ENCODE data around the gene SCN10A.
A peak's percentile ranks its signal among the peaks of the same experiment; 100 is the strongest.

Gene SCN10A

DNA sequence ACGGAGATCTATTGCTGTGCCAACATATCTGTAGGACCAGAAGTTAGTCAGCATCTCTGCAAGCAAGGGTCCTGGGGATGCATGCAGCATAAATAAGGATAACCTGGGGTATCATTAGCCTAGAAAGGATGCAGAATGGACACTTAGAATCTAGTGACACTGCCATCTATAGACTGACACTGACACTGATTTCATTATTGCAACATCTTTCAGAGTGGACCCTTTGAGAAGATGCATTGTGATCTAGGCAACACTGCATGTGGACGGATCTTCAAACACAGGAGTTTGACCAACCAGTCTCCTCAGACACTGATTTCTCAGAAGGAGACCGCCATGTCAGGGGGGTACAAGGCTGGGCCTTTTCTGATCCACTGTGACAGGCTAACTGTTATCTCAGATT is 52.4 kb downstream of the SCN10A start:
- no peak for DNase-seq

DNA sequence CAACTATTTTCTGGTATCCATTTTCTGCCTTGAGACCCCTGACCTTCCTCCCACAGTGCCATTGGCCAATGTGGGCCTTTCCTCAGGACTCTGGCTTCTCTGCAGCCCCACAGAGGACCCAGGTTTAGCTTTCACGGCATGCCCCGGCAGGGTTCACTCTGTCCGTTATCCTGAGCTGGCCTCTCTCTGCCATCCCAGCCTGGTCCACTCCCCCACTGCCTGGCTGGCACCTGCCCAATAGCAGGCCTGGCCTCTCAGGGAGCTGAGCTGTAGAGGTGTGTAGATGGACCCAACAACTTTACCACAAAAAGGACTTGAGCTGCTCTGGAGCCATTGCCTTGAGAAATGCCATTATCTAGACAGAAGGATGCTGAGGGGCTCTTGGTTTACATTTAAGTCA is 57.5 kb downstream of the SCN10A start:
- DNase-seq: no peak

DNA sequence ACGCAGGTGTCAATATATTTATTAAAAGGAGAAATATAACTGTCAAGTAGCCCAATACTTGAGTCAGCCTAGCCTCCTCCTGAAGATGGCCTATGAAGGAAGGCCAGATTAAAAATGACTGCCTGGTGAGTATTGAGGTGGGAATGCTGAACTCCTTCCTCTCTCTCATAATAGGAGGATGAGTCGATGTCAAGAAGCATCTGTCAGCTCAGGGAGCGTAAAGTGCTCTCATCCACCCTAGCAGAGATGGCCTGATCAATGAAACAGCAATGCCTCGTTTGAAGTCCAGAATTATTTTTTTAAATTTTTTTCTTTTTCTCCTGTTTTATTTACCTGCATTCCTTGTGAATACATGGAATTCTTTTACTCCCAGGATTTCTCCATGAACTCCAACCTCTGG is 58.3 kb downstream of the SCN10A start:
- no peak for DNase-seq

DNA sequence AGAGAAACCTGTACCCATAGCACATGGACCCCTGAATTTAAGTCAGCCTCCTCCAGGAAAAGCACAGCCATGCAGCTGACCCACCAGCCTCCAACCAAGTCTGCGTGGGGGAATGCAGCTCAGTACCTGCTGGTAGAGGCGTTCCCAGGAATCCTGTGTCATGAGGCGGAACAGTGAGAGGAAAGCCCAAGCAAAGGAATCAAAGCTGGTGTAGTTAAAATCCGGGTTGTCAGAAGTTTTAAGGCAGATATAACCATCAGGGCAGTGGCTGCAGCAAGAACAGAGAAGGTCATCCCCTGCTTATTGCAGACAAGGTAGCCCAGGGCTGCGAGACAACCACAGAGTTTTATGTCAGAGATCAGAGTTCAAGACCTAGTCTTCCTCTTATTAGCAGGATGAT is 59.1 kb downstream of the SCN10A start:
- no peak for DNase-seq

DNA sequence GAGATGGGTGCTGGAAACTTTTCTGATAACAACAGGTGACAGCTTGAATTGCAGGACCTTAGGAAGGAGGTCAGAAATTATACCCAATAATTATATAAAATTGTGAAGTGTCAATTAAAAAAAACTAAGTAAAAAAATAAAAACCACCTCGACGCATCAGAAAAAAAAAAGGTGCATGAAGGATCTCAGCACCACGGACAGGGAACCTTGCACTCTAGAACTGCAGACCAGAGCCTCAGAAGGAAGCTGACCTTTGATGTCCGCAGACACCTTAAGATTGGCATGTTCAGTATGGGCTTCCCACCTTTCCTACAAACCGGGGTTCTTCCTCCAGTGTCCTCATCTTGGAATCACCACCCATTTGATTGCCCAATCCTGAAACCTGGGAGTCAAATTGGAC is 60.9 kb downstream of the SCN10A start:
- no peak for DNase-seq

DNA sequence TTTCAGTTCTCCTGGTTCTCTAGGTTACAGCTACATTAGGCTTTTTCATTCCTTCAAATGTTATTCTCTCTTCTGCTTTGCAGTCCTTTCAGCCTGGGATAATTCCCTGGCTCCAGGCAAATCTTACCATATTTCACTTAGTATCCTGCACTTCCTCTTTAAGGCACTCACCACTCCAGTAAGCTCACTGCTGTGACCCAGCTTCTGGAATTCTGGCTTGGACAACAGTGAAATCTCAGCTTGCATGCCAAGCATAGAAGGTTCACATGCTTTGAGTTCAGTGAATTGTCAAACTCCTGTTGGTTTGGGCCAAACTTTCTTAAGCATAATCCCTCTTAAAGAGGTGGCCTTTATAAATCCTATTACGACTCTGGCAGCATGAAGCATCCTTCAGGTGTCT is 69.4 kb downstream of the SCN10A start:
- no peak for DNase-seq

DNA sequence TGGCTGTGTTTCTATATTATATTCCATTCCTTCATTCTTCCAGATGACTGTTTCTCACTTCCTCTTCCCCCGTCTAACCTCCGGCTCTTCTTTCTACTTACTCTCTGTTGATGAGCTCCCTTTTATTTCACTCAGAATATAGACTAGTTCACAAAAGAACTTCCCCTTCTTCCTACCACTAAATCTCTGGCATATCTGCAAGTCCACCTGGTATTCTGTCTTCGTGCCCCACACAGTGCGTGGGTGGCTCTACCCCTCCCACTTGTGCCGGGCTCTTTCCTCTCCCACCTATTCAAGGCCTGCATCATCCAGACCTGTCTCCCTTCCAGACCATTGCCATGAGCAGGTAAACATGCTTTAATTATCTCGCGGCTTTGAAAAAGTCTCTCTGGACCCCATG is 73.0 kb downstream of the SCN10A start:
- no peak for DNase-seq

DNA sequence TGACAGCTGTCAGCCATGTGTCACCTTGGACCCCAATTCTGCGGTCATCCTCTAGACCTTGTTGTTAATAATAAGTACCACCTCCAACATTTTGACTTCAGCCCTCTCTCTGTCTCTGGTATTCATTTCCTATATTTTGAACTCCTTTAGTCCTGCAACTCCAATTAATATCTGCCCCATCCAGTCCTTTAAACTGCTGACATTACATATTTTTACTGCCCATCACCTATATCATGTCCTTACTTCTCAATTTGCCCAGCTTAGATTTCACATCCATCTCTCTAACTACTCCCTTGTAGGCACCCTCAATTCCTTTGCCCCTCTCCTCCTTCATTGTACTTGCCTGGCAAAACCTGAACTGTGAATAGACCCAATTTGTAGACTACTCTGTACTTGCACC is 73.5 kb downstream of the SCN10A start:
- DNase-seq: no peak

DNA sequence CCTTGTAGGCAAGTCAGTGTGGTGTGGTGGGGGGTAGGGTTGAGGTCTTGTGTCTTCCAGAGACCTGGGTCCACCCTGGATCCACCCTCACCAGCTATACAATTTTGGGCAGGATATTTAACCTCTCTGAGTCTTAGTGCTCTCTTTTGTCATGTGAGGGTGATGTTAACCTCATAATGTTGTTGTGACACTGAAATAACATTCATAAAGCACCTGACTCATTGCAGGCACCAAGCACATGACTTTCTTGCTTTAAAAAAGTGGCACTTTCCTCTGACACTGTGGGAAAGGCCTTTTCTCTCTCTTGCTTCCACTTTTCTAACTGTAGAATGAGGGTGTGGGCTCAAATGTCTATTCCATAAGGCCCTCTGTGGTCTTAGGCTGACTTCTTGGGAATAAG is 75.5 kb downstream of the SCN10A start:
- no peak for DNase-seq

DNA sequence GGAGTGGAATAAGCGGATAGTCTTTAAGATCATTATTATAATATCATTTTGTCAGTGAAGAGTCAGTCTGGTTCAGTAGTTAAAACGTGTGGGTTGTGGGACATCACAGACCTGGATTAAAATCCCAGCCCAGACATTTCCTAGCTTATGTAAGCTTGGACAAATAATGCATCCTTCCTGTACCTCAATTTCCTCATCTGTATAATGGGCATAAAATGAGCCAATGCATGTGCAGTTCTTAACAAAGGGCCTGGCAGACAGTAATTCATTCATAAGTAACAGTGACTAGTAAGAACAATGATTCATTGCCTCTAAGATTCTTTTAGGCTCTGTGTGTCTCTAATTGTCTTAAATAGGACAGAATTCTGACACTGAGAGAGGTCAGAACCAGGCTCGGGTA is 76.1 kb downstream of the SCN10A start:
- no peak for DNase-seq

DNA sequence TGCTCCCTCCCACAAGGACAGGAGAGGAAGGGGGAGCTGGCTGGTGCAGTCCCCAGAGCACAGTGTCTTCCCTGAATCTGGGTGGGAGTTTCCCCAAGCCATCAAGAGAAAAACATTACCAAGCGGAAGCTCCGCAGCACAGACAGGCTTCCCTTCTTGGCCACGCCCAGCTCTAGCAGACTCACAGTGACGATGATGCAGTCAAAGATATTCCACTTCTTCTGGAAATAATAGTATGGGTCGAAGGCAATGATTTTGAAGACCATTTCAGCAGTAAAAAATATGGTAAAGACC is 76.7 kb downstream of the SCN10A start:
- DNase-seq: no peak

DNA sequence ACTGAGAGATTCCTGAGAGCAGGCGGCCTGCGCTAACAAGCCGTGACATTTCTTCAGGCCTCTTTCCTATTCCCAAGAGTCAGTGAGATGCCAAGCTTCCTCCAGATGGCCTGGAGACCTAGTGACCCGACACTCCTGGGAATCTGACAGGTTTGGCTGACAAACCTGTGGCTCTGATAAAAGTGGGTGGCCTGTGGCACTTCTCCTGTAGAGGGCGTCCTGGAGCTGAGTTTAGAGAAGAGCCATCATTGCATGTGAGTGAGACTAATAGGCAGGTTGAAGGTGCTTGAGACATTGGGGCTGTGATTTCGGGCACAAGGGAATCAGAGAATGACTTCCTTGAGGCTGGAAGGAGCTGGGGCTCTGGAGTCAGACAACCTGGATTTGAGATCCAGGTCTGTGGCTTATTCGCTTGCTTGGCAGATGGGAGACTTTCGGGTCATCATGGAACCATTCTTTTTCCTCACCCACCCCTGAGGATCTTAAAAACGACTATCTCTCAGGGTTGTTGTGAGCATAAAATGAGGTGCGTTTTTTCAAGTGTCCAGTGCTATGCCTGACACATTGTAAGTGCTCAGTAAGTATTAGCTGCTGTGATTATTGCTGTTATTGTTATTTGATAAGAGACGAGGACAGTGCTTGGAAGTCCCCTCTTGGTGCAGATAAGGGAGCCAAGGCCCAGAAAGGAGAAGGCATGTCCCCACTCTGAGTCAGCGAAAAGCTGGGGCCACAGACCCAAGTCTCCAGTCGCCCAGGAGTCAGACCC is 77.2 kb downstream of the SCN10A start:
- DNase-seq: peak; percentile 33

DNA sequence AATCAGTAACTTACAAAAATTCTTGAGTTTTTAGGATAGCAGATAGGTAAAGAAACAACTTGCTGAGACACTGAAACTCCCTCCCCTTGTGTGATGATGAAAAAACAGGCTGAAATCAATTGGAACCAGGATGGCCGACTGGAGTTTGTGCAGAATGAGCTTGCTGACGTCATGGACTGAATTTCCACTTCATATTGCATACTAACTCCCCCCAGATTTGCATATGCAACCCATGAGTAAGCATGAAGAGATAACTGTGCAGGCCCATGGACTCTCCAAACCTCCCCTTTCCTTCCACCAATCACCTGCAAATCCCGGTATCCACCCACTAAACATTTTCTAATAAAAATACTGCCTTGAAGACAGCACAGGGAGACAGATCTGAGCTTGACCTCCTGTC is 84.5 kb downstream of the SCN10A start:
- no peak for DNase-seq

DNA sequence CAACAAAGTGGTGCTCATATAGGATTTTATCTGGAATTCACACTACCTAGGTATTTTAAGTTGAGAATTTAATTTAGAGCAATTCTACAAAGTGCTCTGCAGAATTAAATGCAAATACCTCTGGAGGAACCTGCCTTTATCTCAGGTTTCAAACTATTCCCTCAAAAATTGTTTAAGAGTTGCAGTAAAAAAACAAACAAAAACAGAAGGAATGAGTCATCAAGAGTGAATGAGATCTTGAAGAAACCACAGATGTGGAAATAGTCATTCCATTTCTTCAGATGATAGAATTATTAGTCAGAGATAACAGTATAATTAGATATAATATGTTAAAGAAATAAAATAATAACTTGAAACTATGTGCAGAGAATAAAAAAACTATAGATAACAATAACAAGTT is 85.7 kb downstream of the SCN10A start:
- DNase-seq: no peak

DNA sequence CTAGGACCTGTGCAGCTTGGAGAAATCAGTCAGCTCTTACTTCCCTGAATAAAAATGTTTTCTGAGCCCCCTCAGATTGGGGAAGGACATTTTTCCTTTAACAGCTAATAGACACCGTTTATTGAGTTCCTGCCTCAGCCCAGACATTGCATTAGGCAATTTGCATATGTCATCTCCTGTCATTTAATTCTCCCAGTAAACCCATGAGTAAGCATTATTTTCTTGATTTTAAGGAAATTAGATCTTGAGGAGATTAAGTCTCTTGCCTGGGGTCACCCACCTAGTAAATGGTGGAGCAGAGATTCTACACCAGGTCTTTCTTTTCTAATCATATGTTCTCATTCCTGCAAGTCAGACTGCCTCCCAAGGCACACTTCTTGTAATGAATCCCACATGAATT is 88.0 kb downstream of the SCN10A start:
- DNase-seq: no peak

DNA sequence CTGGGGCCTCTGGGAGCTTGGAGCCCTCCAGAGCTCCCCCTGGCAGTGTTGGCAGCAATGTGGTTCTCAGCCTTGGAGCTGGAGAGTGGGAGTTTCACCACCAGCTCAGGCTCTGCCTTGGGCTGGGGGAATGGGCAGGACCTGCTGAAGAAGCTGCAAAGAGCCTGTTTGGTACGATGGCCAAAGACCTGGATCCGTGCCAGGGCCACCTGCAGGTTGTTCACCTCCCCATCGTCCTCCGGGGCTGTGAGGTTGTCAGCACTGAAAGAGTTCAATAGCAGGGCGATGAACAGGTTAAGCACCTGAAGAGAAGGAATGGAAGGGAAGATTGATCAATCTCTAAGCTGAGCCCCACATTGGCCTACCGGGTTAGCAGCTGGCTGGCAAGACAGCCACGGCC is 89.3 kb downstream of the SCN10A start:
- no peak for DNase-seq

DNA sequence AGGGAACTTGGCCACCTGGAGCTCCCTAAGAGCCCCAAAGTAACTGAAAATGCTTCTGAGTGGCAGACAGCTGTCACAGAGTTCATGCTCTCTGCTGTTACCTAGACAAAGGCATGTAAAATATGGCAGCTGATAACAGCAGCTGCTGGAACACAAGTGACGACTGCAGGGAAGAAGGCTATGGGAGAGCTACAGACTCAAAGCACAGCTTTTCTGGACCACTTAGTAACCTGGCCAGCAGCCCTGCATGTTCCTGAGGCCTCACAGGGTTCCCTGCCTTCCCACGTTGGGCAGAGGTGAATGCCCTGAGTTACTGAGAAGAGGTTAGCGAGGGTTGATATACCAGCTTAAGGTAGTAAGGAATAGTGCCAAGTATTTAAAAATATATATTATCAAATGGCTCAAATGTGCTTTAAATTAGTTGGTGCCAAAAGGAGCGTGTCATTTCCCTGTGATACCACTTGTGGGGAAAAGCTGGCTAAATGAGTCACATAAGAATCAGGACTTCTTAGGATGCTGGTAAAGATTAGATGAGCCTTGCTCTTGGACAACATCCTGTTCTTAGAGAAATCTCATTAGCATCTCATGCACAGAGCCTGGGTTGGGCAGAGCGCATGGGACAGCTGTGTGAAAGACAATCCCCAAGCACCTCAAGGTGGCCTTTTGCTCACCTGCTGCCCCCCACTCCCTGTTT is 90.1 kb downstream of the SCN10A start:
- DNase-seq: no peak

DNA sequence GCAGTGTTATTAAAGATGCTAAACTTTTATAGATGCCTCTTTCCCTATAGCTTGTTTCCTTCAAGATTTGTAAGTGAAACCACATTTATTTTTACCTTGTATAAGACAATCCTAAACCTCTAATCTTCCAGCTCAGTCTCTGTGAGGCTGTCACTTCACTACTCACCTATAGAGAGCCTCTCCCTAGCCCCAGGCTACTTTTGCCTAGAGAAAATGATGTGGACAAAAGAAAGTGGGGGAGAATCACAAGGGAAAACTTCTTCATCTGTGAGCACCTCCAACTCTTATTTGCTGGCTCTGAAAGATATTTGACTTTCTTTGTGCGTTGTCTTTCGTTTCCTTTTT is 91.7 kb downstream of the SCN10A start:
- no peak for DNase-seq

DNA sequence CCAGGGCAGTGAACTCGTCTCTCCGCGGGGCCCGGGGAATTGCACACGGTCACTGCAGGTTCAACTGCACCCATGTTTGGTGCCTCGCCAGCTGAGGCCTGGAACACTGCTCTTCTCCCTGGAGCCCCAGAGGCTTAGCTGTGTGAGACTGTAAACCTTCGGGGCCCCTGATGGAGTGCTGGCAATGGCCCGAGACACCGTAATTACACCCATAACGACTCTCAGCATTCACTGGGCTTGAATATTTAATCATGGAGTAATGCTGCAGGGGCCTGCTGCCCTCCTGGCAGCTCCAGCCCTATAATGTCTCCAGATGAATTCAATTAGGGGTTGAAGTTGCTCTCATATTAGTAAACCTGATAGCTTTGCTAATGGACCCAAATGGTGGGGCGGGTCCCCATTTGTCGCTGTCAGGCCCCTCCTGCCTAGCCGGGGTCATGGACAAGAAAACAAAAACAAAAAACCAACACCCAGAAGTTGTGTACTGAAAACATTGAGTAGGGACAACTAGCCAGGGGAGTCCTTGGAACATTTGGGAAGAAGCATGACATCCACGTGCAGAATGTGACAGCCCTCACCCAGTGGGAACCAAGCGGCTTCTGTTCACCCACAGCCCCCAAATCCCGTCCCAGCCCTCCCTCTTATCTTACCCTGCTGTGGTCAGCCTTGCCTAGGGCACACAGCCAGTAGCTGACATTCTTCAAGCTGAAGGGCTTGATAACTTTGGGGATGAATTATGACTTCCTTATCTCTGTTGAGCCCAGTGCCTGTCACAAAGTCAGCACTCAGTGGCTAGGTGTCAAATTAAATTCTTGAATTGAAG is 92.2 kb downstream of the SCN10A start:
- no peak for DNase-seq

DNA sequence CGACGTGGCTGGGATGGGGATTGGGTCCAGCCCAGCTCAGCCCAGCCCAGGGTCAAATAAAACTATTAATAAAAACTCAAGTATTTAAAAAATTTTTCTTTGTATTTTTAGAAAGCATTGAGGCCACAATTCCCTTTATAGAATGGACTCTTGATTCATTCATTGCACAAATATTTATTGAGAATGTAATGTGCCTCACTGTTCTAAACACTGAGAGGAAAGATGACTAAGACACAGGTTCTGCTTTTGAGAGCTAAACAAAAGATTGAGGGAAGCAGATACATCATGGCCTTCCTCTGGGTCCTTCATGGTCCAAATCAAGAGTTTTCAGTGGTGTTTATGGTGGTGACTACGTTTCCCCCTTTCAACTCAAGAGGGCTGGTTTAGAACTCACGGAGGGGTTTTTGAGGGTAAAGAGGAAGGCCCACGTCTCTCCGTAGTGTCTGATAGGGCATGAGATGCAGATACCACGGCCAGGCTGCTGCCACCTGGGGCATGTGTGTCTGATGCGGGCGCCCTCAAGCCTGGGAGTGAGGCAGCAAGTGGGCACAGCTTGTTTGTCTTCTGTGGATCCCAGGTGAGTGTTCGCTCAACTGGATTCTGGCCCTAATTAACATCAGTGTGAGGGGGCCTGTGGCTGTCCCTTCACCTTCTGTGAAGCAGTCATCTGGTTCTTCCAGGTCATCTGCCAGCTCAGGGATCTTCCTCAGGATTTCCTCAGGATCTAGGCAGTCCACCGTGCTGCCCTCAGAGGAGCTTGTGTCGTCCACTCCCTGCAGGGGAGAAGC is 93.0 kb downstream of the SCN10A start:
- no peak for DNase-seq

DNA sequence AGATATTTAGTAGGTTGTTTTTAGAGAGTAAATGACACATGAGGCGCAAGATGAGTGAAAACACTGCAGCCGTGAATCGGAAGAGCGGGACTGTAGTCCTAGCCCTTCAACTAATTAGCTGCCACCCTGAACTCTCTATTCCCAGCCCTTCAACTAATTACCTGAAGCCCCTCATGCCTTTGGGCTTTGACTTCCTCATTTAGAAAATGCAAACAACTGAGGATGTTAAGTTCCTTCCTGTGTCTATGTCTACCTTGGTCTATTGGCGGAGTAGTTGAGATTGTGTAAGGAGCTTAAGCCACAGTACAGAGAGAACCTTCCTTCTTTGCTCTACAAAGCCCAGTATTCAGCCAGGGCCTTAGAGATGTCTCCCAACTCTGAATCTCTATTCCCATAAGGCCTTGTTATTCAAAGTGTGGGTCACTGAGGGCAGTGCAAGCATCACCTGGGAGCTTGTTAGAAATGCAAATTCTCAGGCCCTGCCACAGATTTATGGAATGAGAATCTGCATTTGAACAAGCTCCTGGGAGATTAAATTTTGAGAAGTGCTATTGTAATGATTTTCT is 94.7 kb downstream of the SCN10A start:
- DNase-seq: no peak

DNA sequence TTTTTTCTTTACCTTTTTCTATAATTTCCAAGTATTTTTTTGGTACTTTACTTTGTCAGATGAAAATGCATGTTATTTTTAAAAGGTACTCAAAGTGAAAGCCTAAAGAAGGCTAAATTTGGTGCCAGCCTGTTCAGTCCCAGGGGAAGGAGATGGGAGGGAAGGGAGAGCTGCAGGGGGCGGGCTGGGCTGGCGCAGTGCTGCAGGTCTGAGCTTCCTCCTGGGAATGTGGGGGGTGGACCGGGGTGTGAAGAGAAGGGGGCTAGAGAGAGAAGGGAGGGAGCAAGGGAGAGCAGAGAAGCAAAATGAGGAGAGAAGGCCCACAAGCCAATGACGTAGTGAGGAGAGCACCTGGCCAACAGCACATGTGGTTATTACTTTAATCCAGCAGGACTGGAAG is 95.6 kb downstream of the SCN10A start:
- DNase-seq: no peak
